ENCODE results near the gene EIF4ENIF1.
"Not testable (repeated sequence)": the region's sequence is repeated elsewhere in the genome, so short reads cannot be mapped to it uniquely, and the experiment has no call there.

Gene EIF4ENIF1

GRCh38 chr22:31491218-31491962 lies 1.7 kb upstream of the EIF4ENIF1 start:
- no peak for DNase-seq (ENCODE audit: low read depth)

- peak; percentile 42 for DNase-seq (ENCODE audit: low read depth)
Observed at GRCh38 chr22:31490496-31490925, 869 bp upstream of the EIF4ENIF1 start.

GRCh38 chr22:31488988-31489617 lies 539 bp downstream of the EIF4ENIF1 start:
- DNase-seq (ENCODE audit: low read depth): no peak

GRCh38 chr22:31488346-31488883 lies 1.2 kb downstream of the EIF4ENIF1 start:
- no peak for DNase-seq (ENCODE audit: low read depth)

- DNase-seq (ENCODE audit: low read depth): no peak
Observed at GRCh38 chr22:31486951-31487350, 2.7 kb downstream of the EIF4ENIF1 start.

GRCh38 chr22:31486369-31486768 lies 3.3 kb downstream of the EIF4ENIF1 start:
- DNase-seq (ENCODE audit: low read depth): not testable (repeated sequence)

- not testable (repeated sequence) for DNase-seq (ENCODE audit: low read depth)
Observed at GRCh38 chr22:31482470-31482869, 7.2 kb downstream of the EIF4ENIF1 start.

GRCh38 chr22:31481129-31481528 lies 8.5 kb downstream of the EIF4ENIF1 start:
- no peak for DNase-seq (ENCODE audit: low read depth)

GRCh38 chr22:31477329-31477728 lies 12.3 kb downstream of the EIF4ENIF1 start:
- no peak for DNase-seq (ENCODE audit: low read depth)

- DNase-seq (ENCODE audit: low read depth): no peak
Observed at GRCh38 chr22:31475800-31476199, 13.8 kb downstream of the EIF4ENIF1 start.

GRCh38 chr22:31474743-31475142 lies 14.9 kb downstream of the EIF4ENIF1 start:
- peak; percentile 79 for DNase-seq (ENCODE audit: low read depth)

GRCh38 chr22:31465307-31465706 lies 24.3 kb downstream of the EIF4ENIF1 start:
- no peak for DNase-seq (ENCODE audit: low read depth)

GRCh38 chr22:31461699-31462098 lies 27.9 kb downstream of the EIF4ENIF1 start:
- no peak for DNase-seq (ENCODE audit: low read depth)

GRCh38 chr22:31451709-31452571 lies 37.7 kb downstream of the EIF4ENIF1 start:
- DNase-seq (ENCODE audit: low read depth): peak; percentile 31

GRCh38 chr22:31449506-31449905 lies 40.1 kb downstream of the EIF4ENIF1 start:
- DNase-seq (ENCODE audit: low read depth): no peak

GRCh38 chr22:31448382-31448781 lies 41.3 kb downstream of the EIF4ENIF1 start:
- DNase-seq (ENCODE audit: low read depth): no peak

- no peak for DNase-seq (ENCODE audit: low read depth)
Observed at GRCh38 chr22:31447337-31447736, 42.3 kb downstream of the EIF4ENIF1 start.

GRCh38 chr22:31446767-31447166 lies 42.9 kb downstream of the EIF4ENIF1 start:
- DNase-seq (ENCODE audit: low read depth): no peak

GRCh38 chr22:31446208-31446607 lies 43.4 kb downstream of the EIF4ENIF1 start:
- DNase-seq (ENCODE audit: low read depth): no peak

- no peak for DNase-seq (ENCODE audit: low read depth)
Observed at GRCh38 chr22:31445642-31446041, 44.0 kb downstream of the EIF4ENIF1 start.

- no peak for DNase-seq (ENCODE audit: low read depth)
Observed at GRCh38 chr22:31443516-31443915, 46.1 kb downstream of the EIF4ENIF1 start.

GRCh38 chr22:31442768-31443489 lies 46.7 kb downstream of the EIF4ENIF1 start:
- no peak for DNase-seq (ENCODE audit: low read depth)
